Activated T-cell treated with anti-CD3 and anti-CD28 coated beads for 1 hour (primary cell): Measurements from ENCODE around the gene P2RX3.
"Not testable (repeated sequence)": the region's sequence is repeated elsewhere in the genome, so short reads cannot be mapped to it uniquely, and the experiment has no call there.

Source experiments
- DNase-seq: peaks from one replicate; pipeline ENCODE4 v3.0.0-alpha.2; 2020; ENCODE audit warnings: low read depth

Gene P2RX3

DNA sequence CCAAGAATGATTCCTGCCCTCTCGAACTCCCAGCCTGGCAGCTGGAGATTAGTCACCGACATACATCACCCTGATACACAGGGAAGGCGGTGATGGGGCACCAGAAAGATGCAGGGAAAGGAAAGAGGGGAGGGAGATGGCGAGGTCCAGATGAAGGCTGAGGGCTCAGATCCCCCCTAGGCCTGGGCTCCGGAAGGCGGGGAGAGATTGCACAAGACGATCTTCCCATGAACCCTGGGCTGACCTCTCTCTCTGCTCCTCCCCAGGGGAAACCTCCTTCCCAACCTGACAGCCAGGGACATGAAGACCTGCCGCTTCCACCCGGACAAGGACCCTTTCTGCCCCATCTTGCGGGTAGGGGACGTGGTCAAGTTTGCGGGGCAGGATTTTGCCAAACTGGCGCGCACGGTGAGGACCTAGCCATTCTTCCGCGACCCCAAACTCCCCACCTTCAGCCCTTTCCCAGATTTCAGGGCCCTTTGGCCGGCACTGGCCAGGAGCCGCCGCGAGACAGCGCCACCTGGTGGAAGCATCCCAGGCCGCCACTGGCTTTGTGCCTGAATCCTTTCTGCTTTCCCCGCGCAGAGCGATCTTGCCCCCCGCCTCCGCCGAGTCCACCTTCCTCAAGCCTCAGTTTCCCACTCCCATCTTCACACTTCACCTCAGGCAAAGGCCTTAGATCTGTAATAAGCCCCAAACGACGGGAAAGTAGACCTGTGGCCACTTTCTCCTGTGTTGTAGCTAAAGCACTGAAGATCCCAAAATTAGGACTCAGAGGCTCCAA is 11.5 kb downstream of the P2RX3 start:
- DNase-seq, result peak; percentile 59

- DNase-seq, result no peak
Observed at GRCh38 chr11:57353036-57353435, 14.9 kb downstream of the P2RX3 start.

DNA sequence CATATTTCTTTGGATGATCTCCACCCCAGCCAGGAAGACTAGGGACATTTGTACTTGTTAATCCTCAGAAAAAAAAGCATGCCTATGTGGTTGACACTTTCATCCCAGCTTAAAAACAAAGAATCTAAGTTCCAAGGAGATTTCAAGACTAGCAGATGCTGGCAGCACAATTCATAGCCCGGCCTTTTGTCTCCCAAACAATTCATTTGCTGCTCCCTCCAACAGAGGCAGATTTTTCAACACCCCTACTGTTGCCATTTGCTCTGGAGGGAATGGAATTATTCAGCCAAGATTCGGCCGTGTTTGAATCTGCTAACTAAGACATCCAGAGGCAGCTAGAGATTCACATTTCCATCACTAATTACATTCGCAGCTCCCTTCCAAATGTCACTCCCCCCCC is 15.3 kb downstream of the P2RX3 start:
- no peak for DNase-seq

DNA sequence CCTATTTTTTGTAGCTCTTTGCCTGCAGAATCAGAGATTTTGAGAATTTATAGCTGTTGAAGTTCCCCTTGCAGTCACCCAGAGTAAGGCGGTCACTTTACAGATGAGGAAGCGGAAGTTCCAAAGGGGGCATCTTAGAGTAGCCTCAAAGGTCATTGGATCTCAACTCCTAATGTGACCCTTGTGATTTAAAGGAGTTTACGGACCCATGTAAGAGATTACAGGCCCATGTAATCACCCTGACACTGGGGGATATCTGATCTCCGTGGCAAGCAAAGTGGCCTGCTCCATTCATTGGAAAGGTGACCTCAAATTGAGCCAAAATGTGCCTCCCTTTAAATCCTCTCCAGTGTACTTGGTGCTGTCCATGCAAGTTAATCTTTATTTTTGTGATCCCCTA is 15.7 kb downstream of the P2RX3 start:
- DNase-seq, result no peak

DNA sequence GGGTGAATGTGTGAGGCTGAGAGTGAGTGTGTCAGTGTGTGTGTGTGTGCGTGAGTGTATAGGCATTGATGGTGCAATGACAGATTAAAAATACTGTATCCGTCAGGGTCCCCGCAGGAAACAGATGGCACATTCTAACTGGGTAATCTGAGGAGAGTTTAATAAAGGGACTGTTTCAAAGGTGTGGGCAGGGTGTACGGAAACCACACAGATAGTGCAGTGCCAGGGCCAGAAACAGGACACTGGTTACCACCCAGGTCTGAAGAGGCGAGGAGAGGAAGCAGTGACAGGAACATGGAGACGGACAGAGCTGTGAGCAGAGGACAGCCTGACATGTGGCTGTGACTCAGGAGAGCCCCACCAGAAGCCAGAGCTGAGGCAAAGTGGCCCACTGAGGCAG is 16.5 kb downstream of the P2RX3 start:
- no peak for DNase-seq

DNA sequence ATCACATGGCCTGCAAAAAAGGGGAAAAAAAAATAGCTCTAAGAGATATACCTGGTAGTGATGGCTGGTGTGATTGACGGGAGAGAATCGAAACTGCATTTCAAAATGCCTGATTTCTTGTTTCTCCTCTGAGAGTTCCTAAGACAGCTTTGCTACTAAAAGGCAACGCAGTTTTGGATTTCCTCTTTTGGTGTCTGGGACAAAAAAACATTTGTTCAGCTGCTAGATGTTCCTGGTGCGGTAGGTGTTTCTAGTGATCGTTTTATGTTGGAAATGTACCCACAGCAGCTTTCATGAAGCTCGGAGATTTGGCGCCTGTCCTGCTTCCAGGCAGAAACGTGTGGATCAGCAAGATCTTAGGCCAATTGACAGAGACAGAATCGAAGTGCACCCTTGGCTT is 18.1 kb downstream of the P2RX3 start:
- no peak for DNase-seq

GRCh38 chr11:57357310-57357709 is 19.2 kb downstream of the P2RX3 start:
- no peak for DNase-seq

DNA sequence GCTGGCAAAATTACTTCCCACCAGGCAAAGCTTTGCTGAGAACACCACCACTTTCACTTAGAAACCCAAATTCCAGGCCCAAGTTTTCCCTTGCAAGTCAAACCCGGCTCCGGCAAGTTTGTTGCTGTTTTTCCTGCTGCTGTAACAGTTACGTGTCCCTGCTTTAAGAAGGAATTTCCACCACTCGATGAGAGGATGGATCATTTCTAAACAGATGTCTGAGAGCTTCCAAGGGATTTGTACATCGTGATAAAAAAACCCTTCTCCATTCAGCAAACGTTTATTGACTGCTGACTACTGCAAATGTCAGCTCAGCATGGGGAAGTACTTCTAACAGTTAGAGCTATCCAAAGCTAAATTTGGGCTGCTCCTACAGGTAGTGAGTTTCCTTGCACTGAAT is 19.7 kb downstream of the P2RX3 start:
- DNase-seq, result no peak

GRCh38 chr11:57358543-57358961 is 20.4 kb downstream of the P2RX3 start:
- DNase-seq, result no peak

GRCh38 chr11:57358991-57359390 is 20.8 kb downstream of the P2RX3 start:
- DNase-seq, result no peak

DNA sequence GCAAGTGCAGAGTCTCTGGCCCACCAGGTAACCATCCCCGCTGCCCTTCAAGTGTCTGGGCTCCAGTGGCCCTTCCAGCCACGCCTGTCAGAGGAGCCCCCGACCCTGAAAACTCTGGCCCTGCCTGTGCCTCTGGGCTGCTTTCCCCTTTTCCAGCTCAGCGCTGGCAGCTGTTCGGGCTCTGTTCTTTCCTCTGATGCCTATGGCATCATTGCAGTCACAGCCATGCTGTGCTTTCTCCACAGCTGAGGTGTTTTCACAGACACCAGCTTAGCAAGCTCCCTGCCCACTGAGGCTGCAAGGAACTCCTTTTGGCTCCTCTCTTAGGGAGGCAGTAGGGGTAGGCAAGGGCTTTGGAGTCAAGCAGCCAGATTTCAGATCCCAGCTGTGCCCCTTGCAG is 21.2 kb downstream of the P2RX3 start:
- DNase-seq, result no peak

DNA sequence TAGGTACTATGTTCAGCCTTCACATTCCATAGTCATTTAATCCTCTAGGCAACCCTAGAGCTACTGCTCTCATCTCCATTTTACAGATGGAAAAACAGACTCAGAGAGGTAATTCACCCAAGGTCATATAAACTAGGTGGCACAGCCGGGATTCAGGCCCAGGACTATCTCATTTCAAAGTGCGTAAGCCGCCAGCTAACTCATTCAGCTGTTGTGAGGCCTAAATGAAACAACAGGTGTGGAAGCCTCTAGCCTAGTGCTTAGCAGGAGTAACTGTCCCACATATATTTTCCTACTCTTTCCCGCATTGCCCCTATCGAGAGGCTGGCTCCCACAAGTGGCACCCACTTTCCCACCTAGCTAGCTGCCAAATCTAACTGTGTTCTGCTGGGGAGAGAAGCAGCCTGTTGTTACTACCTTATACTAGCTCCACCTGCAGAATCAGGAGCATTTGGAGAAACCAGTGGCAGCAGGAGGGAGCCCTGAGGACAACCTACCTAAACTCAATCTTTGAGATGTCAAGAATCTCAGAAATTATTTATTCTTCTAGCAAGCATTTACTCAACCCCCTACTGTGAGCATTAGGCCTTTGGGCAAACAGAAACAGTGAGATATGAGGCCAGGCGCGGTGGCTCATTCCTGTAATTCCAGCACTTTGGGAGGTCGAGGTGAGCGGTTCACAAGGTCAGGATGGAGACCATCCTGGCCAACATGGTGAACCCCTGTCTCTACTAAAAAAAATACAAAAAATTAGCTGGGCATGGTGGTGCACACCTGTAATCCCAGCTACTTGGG is 21.9 kb downstream of the P2RX3 start:
- DNase-seq, result no peak

GRCh38 chr11:57360991-57361390 is 22.8 kb downstream of the P2RX3 start:
- no peak for DNase-seq

DNA sequence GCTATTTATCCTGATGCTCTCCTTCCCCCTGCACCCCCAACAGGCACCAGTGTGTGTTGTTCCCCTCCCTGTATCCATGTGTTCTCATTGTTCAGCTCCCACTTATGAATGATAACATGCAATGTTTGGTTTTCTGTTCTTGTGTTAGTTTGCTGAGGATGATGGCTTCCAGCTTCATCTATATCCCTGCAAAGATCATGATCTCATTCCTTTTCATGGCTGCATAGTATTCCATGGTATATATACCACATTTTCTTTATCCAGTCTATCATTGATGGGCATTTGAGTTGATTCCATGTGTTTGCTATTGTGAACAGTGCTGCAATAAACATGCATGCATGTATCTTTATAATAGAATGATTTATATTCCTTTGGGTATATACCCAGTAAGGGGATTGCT is 23.3 kb downstream of the P2RX3 start:
- DNase-seq, result not testable (repeated sequence)

GRCh38 chr11:57361926-57362325 is 23.8 kb downstream of the P2RX3 start:
- DNase-seq, result no peak

GRCh38 chr11:57363131-57364080 is 25.3 kb downstream of the P2RX3 start:
- DNase-seq, result no peak

DNA sequence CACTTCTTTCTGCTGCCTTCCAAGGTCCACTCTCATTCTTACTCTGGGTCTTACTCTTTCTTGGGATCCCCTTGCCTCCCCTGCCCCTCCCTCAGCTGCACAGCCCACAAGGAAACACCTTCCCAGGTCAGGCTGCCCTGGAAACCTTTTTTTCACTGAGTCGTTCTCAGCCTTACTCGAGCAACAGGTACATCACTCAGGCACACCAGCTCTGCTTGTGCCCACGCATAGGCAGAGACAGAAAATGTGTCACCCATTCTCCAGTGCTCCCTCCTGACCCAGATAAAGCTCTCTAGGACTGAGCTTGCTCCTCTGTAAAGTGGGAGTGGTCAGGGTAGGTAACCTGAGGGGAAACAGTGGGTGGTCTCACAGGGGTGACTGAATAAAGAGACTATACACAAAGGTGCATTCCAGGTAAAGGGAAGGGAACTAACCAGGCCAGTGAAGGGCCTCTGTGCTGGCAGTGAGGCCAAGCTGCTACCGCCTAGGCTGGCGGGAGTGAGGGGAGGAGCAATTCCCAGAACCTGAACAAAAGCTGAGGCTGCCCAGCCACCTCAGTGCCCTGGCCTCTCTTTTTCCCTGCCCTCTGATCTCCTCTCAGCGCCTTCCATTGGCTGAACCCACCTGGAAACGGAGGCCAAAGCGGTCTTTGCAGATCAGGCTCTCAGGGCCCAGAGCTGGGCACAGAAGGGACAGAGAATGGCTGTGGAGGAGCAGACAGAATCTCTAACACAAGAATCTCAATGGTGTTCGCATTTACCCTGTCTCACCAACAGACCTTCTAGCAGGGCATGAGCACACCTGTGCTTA is 26.9 kb downstream of the P2RX3 start:
- no peak for DNase-seq

DNA sequence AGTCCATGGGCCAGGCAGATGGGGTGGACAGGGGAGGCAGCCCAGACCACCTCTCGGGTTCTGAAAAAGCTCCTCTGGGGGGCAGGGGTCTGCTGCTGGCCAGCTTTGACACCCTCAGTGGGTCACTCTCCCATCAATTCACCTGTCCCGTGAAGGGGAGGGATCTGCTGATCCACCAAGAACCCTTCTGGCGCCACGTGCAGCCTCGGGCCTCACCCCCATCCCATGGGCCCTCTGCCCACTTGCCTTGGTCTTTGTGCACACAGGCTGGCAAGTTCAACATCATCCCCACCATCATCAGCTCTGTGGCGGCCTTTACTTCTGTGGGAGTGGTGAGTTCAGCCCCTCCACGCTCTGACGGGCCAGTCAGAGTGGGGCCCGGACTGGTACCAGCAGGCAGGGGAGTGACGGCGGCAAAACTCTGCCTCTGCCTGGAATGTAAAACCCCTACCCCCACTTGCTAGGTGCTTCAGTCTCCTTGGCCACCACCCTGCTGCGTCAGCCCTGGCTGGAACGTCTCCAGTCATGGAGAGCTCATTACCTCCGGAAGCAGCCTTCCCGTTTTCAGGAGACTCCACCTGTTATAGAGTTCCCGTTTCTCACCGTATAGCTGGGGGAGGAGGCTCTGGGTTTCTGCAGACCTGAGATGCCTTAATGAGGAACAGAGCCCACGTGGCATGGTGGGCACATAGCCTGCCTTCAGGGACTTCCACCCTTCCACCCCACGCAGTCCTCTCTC is 30.1 kb downstream of the P2RX3 start:
- no peak for DNase-seq

DNA sequence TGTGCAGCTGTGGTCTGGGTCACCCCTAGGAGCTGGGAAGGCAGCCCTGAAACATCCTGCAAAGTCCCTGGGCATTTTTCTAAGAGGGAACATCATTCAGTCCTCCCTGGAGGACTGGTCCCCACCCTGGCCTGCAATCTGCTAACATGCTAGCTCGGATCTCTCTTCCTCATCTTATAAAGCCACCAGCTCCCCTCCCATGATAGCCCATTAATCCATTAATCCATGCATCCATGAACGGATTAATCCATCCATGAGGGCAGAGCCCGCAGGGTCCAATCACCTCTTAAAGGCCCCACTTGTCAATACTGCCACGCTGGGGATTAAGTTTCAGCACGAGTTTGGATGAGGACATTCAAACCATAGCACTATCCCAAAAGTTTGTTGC is 30.7 kb downstream of the P2RX3 start:
- DNase-seq, result no peak

DNA sequence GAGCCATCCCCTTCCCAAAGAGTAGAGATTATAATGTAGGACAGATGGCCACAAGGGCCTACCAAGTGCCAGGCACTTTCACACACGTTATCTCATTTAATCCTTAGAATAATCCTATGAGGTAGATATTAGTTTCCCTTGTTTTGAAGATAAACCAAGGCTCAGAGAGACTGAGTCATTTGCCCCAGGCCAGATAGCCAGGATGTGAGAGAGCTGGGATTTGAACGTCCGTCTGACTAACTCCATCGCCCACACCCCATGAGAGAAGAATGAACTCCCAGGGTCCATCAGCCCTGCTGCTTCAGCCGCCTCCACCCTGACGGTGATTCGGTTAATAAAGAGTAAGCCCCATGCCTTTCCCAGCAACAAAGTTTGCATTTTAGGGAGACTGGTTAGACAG is 32.1 kb downstream of the P2RX3 start:
- DNase-seq, result no peak

- no peak for DNase-seq
Observed at GRCh38 chr11:57370941-57371340, 32.8 kb downstream of the P2RX3 start.
